WERI-Rb-1 (cell line): ENCODE data around the gene CMTR2.
"Not testable (repeated sequence)": the region's sequence is repeated elsewhere in the genome, so short reads cannot be mapped to it uniquely, and the experiment has no call there.

Source experiments
- DNase-seq: peaks from one replicate; pipeline ENCODE4 v3.0.0-alpha.2; 2020
- H3K27ac ChIP-seq: fragments of 250-450 bp; sonication (Bioruptor Pico); 2 replicates; pipeline ENCODE4 v1.5.1; 2020; ENCODE audit warnings: mild to moderate bottlenecking, moderate library complexity
- H3K27me3 ChIP-seq: fragments of 250-450 bp; sonication (Bioruptor Pico); 2 replicates; pipeline ENCODE4 v1.5.1; 2021; ENCODE audit warnings: mild to moderate bottlenecking, low read depth, moderate library complexity; ENCODE audit not compliant: insufficient read depth, severe bottlenecking
- H3K36me3 ChIP-seq: fragments of 250-450 bp; sonication (Bioruptor Pico); 2 replicates; pipeline ENCODE4 v1.5.1; 2020; ENCODE audit warnings: mild to moderate bottlenecking, moderate library complexity
- H3K4me3 ChIP-seq: 2 replicates; pipeline ENCODE4 v1.5.1; 2011; ENCODE audit warnings: low read depth, mild to moderate bottlenecking, control low read depth, low read length
- H3K9me3 ChIP-seq: fragments of 250-450 bp; sonication (Bioruptor Pico); 2 replicates; pipeline ENCODE4 v1.5.1; 2021; ENCODE audit warnings: mild to moderate bottlenecking, moderate library complexity; ENCODE audit not compliant: severe bottlenecking
- CTCF ChIP-seq: IDR thresholded peaks from 2 replicates; pipeline ENCODE4 v1.5.1; 2011; ENCODE audit warnings: low read depth, mild to moderate bottlenecking, control low read depth, inconsistent platforms, low read length

Gene CMTR2

GRCh38 chr16:71319999-71320398 is 30.8 kb upstream of the CMTR2 start:
- no peaks in the 10 kb centered on the region for H3K27me3 ChIP-seq
- DNase-seq: no peak
- H3K4me3 ChIP-seq: no peak overlapping the region
- H3K9me3 ChIP-seq: no peaks in the 10 kb centered on the region
- no peaks in the 10 kb centered on the region for H3K36me3 ChIP-seq
- no peak overlapping the region for H3K27ac ChIP-seq
- no peak for TF ChIP-seq CTCF

- no peaks in the 10 kb centered on the region for H3K9me3 ChIP-seq
- no peak for DNase-seq
- H3K27me3 ChIP-seq: no peaks in the 10 kb centered on the region
- TF ChIP-seq CTCF: no peak
- no peaks in the 10 kb centered on the region for H3K36me3 ChIP-seq
- no peak overlapping the region for H3K4me3 ChIP-seq
- no peak overlapping the region for H3K27ac ChIP-seq
These were observed 26.1 kb upstream of the CMTR2 start for GRCh38 chr16:71315269-71315668.

- not testable (repeated sequence) for H3K36me3 ChIP-seq, DNase-seq, H3K4me3 ChIP-seq, H3K27me3 ChIP-seq, H3K27ac ChIP-seq, H3K9me3 ChIP-seq
These were observed 24.4 kb upstream of the CMTR2 start for GRCh38 chr16:71313591-71313990.

- Histone ChIP-seq H3K36me3 (no peaks in the 10 kb centered on the region), H3K27me3 (no peaks in the 10 kb centered on the region), H3K4me3 (no peak overlapping the region), H3K27ac (no peak overlapping the region), H3K9me3 (no peaks in the 10 kb centered on the region)
- peak; percentile 44 for DNase-seq
- peak; percentile 71 for TF ChIP-seq CTCF
These were observed 22.5 kb upstream of the CMTR2 start for GRCh38 chr16:71311553-71312158.

- no peaks in the 10 kb centered on the region for H3K27me3 ChIP-seq
- H3K36me3 ChIP-seq: no peaks in the 10 kb centered on the region
- no peak overlapping the region for H3K4me3 ChIP-seq
These were observed 14.7 kb upstream of the CMTR2 start for GRCh38 chr16:71303938-71304337.

GRCh38 chr16:71297341-71297634 is 8.1 kb upstream of the CMTR2 start:
- Histone ChIP-seq H3K9me3 (no peaks in the 10 kb centered on the region), H3K27ac (no peak overlapping the region), H3K36me3 (no peaks in the 10 kb centered on the region), H3K27me3 (no peaks in the 10 kb centered on the region), H3K4me3 (no peak overlapping the region)
- DNase-seq: no peak
- no peak for TF ChIP-seq CTCF

More at GRCh38 chr16:71303938-71304337, 14.7 kb upstream of the CMTR2 start:
- no peak overlapping the region for H3K27ac ChIP-seq
- H3K9me3 ChIP-seq: peaks cover 2% of the 10 kb centered on the region
- DNase-seq: no peak
- no peak for TF ChIP-seq CTCF
